H1 (cell line): ENCODE data around the gene OAS3. TPM values are rescaled to one million over a fixed set of nuclear protein-coding genes. Genes with fewer than 3 reads are reported as not detected.

Source experiments
- HDAC6 ChIP-seq: IDR thresholded peaks from one replicate; pipeline ENCODE4 v1.7.1; 2012; ENCODE audit warnings: low read depth, mild to moderate bottlenecking, inconsistent platforms, low read length, moderate library complexity
- polyA plus RNA-seq, 7 experiments: library from polyadenylated mRNA; depleted of rRNA in 3 of 7; stranded (reverse) in 5 of 7; unstranded in 2 of 7; fragments of >200 nt in 5 of 7; fragments of 200-250 nt in 2 of 7; gene quantifications; 1 replicate in 5 of 7; 2 replicates in 1 of 7; 4 replicates in 1 of 7; pipeline versions ENCODE4 v1.2.1 to v1.2.3, GENCODE V29; 2011 to 2013; ENCODE audit warnings: missing spikeins in 2 of 7, mixed read lengths in 2 of 7
- total RNA-seq: library from RNA; stranded (reverse); fragmentation: NEBNext Ultra II Directional; extraction: Animal tissue kit (Norgen Biotek cat#: 25700); gene quantifications from 2 replicates; pipeline ENCODE4 v1.2.1, GENCODE V29; 2021
- TF ChIP-seq, protein P1 (sequence below): fragments of 300-600 bp; sonication (generic); IDR thresholded peaks from 2 replicates; pipeline ENCODE4 v1.7.1; 2012; ENCODE audit warnings: low read length, moderate library complexity, mild to moderate bottlenecking, inconsistent platforms; ENCODE audit not compliant: insufficient replicate concordance

Gene OAS3
- total and polyA plus RNA-seq, 2 of the 8 experiments (the other 6 are each of a cell fraction or from before 2014, with no cell fraction given): 0.73 to 3.7 TPM

DNA sequence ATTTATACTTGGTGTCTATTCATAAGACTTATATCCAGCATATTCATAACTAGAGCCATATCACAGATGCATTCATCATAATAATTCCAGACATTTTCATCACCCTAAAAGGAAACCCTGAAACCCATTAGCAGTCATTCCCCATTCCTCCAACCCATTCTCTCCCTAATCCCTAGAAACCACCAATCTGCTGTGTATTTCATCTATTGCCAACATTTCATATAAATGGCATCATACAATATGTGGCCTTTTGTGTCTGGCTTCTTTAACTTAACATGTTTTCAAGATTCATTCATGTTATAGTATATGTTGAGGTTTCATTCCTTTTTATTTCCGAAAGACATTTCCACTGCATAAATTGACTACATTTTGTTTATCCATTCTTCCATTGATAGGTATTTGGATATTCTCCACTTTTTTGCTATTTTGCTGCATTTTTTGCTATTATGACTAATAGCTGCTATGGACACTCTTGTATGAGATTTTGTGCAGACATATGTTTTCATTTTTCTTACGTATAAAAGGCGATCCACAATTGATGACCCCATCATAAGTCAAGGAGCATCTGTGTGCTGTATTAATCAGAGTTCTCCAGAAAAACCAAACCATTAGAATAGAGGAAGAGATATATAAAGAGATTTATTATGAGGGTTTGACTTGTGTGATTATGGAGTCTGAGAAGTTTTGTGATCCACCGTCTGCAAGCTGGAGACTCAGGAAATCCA lies 34.9 kb downstream of the OAS3 start (continued):
- TF ChIP-seq, protein P1, sequence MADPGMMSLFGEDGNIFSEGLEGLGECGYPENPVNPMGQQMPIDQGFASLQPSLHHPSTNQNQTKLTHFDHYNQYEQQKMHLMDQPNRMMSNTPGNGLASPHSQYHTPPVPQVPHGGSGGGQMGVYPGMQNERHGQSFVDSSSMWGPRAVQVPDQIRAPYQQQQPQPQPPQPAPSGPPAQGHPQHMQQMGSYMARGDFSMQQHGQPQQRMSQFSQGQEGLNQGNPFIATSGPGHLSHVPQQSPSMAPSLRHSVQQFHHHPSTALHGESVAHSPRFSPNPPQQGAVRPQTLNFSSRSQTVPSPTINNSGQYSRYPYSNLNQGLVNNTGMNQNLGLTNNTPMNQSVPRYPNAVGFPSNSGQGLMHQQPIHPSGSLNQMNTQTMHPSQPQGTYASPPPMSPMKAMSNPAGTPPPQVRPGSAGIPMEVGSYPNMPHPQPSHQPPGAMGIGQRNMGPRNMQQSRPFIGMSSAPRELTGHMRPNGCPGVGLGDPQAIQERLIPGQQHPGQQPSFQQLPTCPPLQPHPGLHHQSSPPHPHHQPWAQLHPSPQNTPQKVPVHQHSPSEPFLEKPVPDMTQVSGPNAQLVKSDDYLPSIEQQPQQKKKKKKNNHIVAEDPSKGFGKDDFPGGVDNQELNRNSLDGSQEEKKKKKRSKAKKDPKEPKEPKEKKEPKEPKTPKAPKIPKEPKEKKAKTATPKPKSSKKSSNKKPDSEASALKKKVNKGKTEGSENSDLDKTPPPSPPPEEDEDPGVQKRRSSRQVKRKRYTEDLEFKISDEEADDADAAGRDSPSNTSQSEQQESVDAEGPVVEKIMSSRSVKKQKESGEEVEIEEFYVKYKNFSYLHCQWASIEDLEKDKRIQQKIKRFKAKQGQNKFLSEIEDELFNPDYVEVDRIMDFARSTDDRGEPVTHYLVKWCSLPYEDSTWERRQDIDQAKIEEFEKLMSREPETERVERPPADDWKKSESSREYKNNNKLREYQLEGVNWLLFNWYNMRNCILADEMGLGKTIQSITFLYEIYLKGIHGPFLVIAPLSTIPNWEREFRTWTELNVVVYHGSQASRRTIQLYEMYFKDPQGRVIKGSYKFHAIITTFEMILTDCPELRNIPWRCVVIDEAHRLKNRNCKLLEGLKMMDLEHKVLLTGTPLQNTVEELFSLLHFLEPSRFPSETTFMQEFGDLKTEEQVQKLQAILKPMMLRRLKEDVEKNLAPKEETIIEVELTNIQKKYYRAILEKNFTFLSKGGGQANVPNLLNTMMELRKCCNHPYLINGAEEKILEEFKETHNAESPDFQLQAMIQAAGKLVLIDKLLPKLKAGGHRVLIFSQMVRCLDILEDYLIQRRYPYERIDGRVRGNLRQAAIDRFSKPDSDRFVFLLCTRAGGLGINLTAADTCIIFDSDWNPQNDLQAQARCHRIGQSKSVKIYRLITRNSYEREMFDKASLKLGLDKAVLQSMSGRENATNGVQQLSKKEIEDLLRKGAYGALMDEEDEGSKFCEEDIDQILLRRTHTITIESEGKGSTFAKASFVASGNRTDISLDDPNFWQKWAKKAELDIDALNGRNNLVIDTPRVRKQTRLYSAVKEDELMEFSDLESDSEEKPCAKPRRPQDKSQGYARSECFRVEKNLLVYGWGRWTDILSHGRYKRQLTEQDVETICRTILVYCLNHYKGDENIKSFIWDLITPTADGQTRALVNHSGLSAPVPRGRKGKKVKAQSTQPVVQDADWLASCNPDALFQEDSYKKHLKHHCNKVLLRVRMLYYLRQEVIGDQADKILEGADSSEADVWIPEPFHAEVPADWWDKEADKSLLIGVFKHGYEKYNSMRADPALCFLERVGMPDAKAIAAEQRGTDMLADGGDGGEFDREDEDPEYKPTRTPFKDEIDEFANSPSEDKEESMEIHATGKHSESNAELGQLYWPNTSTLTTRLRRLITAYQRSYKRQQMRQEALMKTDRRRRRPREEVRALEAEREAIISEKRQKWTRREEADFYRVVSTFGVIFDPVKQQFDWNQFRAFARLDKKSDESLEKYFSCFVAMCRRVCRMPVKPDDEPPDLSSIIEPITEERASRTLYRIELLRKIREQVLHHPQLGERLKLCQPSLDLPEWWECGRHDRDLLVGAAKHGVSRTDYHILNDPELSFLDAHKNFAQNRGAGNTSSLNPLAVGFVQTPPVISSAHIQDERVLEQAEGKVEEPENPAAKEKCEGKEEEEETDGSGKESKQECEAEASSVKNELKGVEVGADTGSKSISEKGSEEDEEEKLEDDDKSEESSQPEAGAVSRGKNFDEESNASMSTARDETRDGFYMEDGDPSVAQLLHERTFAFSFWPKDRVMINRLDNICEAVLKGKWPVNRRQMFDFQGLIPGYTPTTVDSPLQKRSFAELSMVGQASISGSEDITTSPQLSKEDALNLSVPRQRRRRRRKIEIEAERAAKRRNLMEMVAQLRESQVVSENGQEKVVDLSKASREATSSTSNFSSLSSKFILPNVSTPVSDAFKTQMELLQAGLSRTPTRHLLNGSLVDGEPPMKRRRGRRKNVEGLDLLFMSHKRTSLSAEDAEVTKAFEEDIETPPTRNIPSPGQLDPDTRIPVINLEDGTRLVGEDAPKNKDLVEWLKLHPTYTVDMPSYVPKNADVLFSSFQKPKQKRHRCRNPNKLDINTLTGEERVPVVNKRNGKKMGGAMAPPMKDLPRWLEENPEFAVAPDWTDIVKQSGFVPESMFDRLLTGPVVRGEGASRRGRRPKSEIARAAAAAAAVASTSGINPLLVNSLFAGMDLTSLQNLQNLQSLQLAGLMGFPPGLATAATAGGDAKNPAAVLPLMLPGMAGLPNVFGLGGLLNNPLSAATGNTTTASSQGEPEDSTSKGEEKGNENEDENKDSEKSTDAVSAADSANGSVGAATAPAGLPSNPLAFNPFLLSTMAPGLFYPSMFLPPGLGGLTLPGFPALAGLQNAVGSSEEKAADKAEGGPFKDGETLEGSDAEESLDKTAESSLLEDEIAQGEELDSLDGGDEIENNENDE: no peak
- no peak for TF ChIP-seq HDAC6
